Peyer's patch (tissue), 4 donors: ENCODE data around the gene EVC2.

Experiments used
- CTCF ChIP-seq, 6 experiments: fragments of 450-650 bp in 4 of 6; fragments of 200-600 bp in 2 of 6; sonication (generic) in 1 of 6; IDR thresholded peaks; one replicate each; pipeline ENCODE4 v1.5.1; 2017 to 2019; ENCODE audit warnings: antibody characterized with exemption in 6 of 6, mild to moderate bottlenecking in 3 of 6, moderate library complexity in 1 of 6
- POLR2A ChIP-seq, 2 donors: fragments of 450-650 bp; IDR thresholded peaks; one replicate each; pipeline ENCODE4 v1.5.1; 2017; ENCODE audit warnings: antibody characterized with exemption in 2 of 2, mild to moderate bottlenecking in 2 of 2, moderate library complexity in 2 of 2

GRCh38 chr4:5532100-5532499, 176.3 kb downstream of the EVC2 start:
- TF ChIP-seq CTCF (IDR thresholded peaks at IDR 0.05), result no peak
- TF ChIP-seq POLR2A (IDR thresholded peaks at IDR 0.05), result no peak
